Mammary epithelial cell (primary cell): ENCODE data around the gene FAAH2.

Source experiments
- CTCF ChIP-seq, 2 donors: IDR thresholded peaks in 1 of 2; conservative IDR thresholded peaks in 1 of 2; 2 replicates each; pipeline ENCODE4 v1.5.1; 2011 to 2012; ENCODE audit warnings: inconsistent platforms in 2 of 2, low read length in 2 of 2, mild to moderate bottlenecking in 2 of 2, control low read depth in 1 of 2, low read depth in 1 of 2; ENCODE audit not compliant: insufficient read depth in 1 of 2; ENCODE audit errors: extremely low read depth in 1 of 2
- EZH2 ChIP-seq: IDR thresholded peaks from 2 replicates; pipeline ENCODE4 v1.6.1; 2012; ENCODE audit warnings: low read length, inconsistent platforms, borderline replicate concordance

GRCh38 chrX:57285001-57285400 lies 1.5 kb upstream of the FAAH2 start:
- TF ChIP-seq CTCF (conservative IDR thresholded peaks at IDR 0.05 in 1 of 2, IDR thresholded peaks at IDR 0.05 in 1 of 2; ENCODE audit: extremely low read depth in 1 of 2, insufficient read depth in 1 of 2, low read depth in 1 of 2, low read length in 2 of 2) (no peak), EZH2 (no peak)
